Measurements from ENCODE around the gene MAGEF1. TPM values are rescaled to one million over a fixed set of nuclear protein-coding genes. Genes with fewer than 3 reads are reported as not detected.

The MAGEF1 gene
- total and polyA plus RNA-seq, 9 of the 15 experiments (the other 6 are each of a cell fraction or from before 2014, with no cell fraction given) = 1.5 to 39.1 (median 19.8) TPM

DNA sequence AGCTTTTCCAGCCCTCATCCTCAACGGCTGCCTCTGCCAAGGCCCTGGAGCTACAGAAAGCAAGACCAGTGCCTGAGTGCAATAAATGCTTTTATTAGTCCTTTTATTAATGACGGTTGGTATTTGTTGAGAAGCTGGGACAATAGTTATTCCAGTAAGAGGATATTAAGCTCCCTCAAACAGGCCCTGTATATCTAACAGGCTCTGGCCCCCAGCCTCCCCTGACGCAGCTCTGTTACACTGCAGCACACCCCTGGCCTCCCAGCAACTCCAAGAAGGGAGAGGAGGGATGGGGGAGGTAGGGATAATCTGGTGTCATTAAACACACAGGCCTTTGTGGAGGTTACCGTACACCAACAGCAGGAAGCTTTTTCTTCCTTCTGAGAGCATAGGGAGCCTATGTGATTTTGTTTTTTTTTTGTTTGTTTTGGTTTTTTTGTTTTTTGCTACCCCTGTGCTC, 30.8 kb upstream of the MAGEF1 start:
- FAIRE-seq = no peak
- H3K4me2 ChIP-seq (ENCODE audit: insufficient read depth, low read length) = peak overlapping the region; percentile 68
- BruUV-seq (replicated peaks) = no TSS peak
- H3K9me1 ChIP-seq (ENCODE audit: control insufficient read depth, insufficient read depth, low read length) = no peaks in the 10 kb centered on the region
- in situ Hi-C loops (cut with MboI) = no loop called here
- CTCF ChIA-PET (ENCODE audit: low intra/inter-chr PET ratio) = interaction anchor here (0.6 kb wide), 1 partner anchor 170 kb away, joined by 4 read pairs; no protein-coding TSS in a partner anchor
- H3K36me3 ChIP-seq (ENCODE audit: control insufficient read depth, insufficient read depth, low read length) = no peaks in the 10 kb centered on the region
- H3K9ac ChIP-seq (ENCODE audit: insufficient read depth in 1 of 2, low read depth in 2 of 2, low read length in 2 of 2) = peak overlapping the region in 1 of 2 experiments; percentile 10; a peak in 1 of 4 replicates
- H2AFZ ChIP-seq (ENCODE audit: low read depth, low read length) = peak overlapping the region; percentile 75
- no peaks in the 10 kb centered on the region for H3K9me3 ChIP-seq (replicated peaks; ENCODE audit: control insufficient read depth, insufficient read depth, low read depth, low read length)
- peaks cover 16 to 34% of the 10 kb centered on the region in 2 experiments; a peak in 4 of 5 replicates for H3K4me1 ChIP-seq (replicated peaks in 1 of 2; ENCODE audit: control insufficient read depth in 2 of 2, insufficient read depth in 2 of 2, low read length in 2 of 2)
- peak in 3 of 4 experiments; percentile 27 to 71 (median 63) for DNase-seq (ENCODE audit: extremely low read depth in 1 of 4, low spot score in 3 of 4)
- WGBS (ENCODE audit: insufficient coverage, low coverage, missing lambda C conversion rate) = 3% methylated on average over 4 of the region's 4 CpGs
- no peak overlapping the region for H3K4me3 ChIP-seq
- no peaks in the 10 kb centered on the region for H4K20me1 ChIP-seq (replicated peaks; ENCODE audit: control insufficient read depth, insufficient read depth, low read length)
- no peaks in the 10 kb centered on the region for H3K79me2 ChIP-seq (ENCODE audit: control insufficient read depth, insufficient read depth, low read length)
- intact Hi-C loops (cut with micrococcal nuclease) = no loop called here
- peaks cover 0 to 1% of the 10 kb centered on the region in 2 experiments; a peak in 3 of 5 replicates for H3K27me3 ChIP-seq (ENCODE audit: control insufficient read depth in 2 of 2, insufficient read depth in 2 of 2, low read length in 2 of 2)
- peak overlapping the region; percentile 47 for H3K27ac ChIP-seq (ENCODE audit: extremely low read depth, low read depth, low read length)
- ATAC-seq = peak; percentile 75
- POLR2A ChIA-PET = interaction anchor here (0.5 to 1.4 kb wide), 7 partner anchors 9 to 166 kb away, joined by 3 to 5 read pairs (median 4); no protein-coding TSS in a partner anchor
- no peak for TF ChIP-seq CBX2 (IDR thresholded peaks at IDR 0.05; ENCODE audit: insufficient read depth, low read length, poor library complexity, severe bottlenecking)
- TF ChIP-seq, protein P1, sequence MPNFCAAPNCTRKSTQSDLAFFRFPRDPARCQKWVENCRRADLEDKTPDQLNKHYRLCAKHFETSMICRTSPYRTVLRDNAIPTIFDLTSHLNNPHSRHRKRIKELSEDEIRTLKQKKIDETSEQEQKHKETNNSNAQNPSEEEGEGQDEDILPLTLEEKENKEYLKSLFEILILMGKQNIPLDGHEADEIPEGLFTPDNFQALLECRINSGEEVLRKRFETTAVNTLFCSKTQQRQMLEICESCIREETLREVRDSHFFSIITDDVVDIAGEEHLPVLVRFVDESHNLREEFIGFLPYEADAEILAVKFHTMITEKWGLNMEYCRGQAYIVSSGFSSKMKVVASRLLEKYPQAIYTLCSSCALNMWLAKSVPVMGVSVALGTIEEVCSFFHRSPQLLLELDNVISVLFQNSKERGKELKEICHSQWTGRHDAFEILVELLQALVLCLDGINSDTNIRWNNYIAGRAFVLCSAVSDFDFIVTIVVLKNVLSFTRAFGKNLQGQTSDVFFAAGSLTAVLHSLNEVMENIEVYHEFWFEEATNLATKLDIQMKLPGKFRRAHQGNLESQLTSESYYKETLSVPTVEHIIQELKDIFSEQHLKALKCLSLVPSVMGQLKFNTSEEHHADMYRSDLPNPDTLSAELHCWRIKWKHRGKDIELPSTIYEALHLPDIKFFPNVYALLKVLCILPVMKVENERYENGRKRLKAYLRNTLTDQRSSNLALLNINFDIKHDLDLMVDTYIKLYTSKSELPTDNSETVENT (CRISPR knock-in tag; IDR thresholded peaks at IDR 0.05) = no peak
- no peak for TF ChIP-seq MBD2 (IDR thresholded peaks at IDR 0.05; ENCODE audit: borderline replicate concordance, low read depth)
- no peak for TF ChIP-seq SOX6 (IDR thresholded peaks at IDR 0.05)
- TF ChIP-seq, protein P2, sequence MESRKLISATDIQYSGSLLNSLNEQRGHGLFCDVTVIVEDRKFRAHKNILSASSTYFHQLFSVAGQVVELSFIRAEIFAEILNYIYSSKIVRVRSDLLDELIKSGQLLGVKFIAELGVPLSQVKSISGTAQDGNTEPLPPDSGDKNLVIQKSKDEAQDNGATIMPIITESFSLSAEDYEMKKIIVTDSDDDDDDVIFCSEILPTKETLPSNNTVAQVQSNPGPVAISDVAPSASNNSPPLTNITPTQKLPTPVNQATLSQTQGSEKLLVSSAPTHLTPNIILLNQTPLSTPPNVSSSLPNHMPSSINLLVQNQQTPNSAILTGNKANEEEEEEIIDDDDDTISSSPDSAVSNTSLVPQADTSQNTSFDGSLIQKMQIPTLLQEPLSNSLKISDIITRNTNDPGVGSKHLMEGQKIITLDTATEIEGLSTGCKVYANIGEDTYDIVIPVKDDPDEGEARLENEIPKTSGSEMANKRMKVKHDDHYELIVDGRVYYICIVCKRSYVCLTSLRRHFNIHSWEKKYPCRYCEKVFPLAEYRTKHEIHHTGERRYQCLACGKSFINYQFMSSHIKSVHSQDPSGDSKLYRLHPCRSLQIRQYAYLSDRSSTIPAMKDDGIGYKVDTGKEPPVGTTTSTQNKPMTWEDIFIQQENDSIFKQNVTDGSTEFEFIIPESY (CRISPR knock-in tag; IDR thresholded peaks at IDR 0.05) = no peak
- TF ChIP-seq DACH1 (IDR thresholded peaks at IDR 0.05; ENCODE audit: partially characterized antibody) = peak; percentile 45
- peak in 1 of 2 experiments; percentile 37; a peak in 2 of 4 replicates for TF ChIP-seq NRF1 (conservative IDR thresholded peaks at IDR 0.05 in 1 of 2, IDR thresholded peaks at IDR 0.05 in 1 of 2)
- no peak for TF ChIP-seq PHF21A (IDR thresholded peaks at IDR 0.05; ENCODE audit: borderline replicate concordance, low read depth)
- no peak for TF ChIP-seq NFRKB (IDR thresholded peaks at IDR 0.05; ENCODE audit: low read depth)
- TF ChIP-seq, protein P3, sequence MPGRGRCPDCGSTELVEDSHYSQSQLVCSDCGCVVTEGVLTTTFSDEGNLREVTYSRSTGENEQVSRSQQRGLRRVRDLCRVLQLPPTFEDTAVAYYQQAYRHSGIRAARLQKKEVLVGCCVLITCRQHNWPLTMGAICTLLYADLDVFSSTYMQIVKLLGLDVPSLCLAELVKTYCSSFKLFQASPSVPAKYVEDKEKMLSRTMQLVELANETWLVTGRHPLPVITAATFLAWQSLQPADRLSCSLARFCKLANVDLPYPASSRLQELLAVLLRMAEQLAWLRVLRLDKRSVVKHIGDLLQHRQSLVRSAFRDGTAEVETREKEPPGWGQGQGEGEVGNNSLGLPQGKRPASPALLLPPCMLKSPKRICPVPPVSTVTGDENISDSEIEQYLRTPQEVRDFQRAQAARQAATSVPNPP (IDR thresholded peaks at IDR 0.05; ENCODE audit: borderline replicate concordance, insufficient read depth, insufficient read length) = no peak
- no peak for TF ChIP-seq POLR3A (IDR thresholded peaks at IDR 0.05; ENCODE audit: borderline replicate concordance, extremely low read depth, insufficient read depth, insufficient read length)
- TF ChIP-seq SAFB (IDR thresholded peaks at IDR 0.05; ENCODE audit: borderline replicate concordance, low read depth, low read length) = no peak
- TF ChIP-seq GATAD2A (IDR thresholded peaks at IDR 0.05) = no peak
